OCI-LY3 (cell line): Measurements from ENCODE around the gene P2RX1.

ENCODE experiments used
- EZH2phosphoT487 ChIP-seq: fragments of 200-600 bp; shearing (Covaris generic); IDR thresholded peaks from 2 replicates; pipeline ENCODE4 v1.6.1; 2018; ENCODE audit warnings: antibody characterized with exemption, mixed run types, low read depth
- TF ChIP-seq, protein P1 (sequence below): fragments of 200-600, 300-600 bp; sonication (generic); IDR thresholded peaks from 2 replicates; pipeline ENCODE4 v1.5.1; 2014; ENCODE audit warnings: antibody characterized with exemption, low read length, low read depth

DNA sequence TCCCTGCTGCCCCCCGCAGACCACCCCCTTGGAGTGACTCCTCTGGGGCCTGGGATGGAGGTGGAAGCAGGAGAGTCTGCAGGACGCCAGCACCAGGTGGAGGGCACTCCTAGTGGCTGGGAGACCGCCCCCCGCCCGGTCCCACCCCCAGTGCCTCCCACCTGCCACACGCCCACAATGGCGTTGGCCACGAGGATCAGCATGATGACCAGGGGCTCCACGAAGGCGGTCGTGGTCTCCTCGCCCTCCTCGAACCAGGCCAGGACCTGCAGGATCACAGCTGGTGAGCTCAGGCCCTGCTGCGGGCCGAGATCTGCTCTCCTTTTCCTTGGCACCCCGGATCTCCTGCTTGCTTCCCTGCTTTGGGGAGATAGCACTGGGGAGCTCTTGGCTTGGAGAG is 35.2 kb upstream of the P2RX1 start:
- TF ChIP-seq EZH2phosphoT487, result no peak
- TF ChIP-seq, protein P1, sequence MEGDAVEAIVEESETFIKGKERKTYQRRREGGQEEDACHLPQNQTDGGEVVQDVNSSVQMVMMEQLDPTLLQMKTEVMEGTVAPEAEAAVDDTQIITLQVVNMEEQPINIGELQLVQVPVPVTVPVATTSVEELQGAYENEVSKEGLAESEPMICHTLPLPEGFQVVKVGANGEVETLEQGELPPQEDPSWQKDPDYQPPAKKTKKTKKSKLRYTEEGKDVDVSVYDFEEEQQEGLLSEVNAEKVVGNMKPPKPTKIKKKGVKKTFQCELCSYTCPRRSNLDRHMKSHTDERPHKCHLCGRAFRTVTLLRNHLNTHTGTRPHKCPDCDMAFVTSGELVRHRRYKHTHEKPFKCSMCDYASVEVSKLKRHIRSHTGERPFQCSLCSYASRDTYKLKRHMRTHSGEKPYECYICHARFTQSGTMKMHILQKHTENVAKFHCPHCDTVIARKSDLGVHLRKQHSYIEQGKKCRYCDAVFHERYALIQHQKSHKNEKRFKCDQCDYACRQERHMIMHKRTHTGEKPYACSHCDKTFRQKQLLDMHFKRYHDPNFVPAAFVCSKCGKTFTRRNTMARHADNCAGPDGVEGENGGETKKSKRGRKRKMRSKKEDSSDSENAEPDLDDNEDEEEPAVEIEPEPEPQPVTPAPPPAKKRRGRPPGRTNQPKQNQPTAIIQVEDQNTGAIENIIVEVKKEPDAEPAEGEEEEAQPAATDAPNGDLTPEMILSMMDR, result no peak
